ENCODE measurements around the gene RAB42.

Gene RAB42

GRCh38 chr1:28644494-28644893 is 52.4 kb downstream of the RAB42 start:
- DNase-seq (ENCODE audit: low read depth in 1 of 2, low spot score in 1 of 2), result no peak

Measured in activated T-helper 1 cell treated with anti-CD3 and anti-CD28 coated beads, Interleukin-2, amount 50 U/mL, for 16 hours (primary cell).